CD14-positive monocyte (primary cell): Measurements from ENCODE around the gene TUBA1A. TPM values are rescaled to one million over a fixed set of nuclear protein-coding genes. Genes with fewer than 3 reads are reported as not detected.

Source experiments
- DNase-seq, 3 donors: peaks; one replicate each; pipeline ENCODE4 v3.0.0-alpha.2; 2011 to 2022
- H2AFZ ChIP-seq: 2 replicates; pipeline ENCODE4 v1.6.0; 2012; ENCODE audit warnings: mild to moderate bottlenecking, low read depth, low read length, inconsistent platforms; ENCODE audit not compliant: insufficient read depth, poor library complexity, severe bottlenecking
- H3K27ac ChIP-seq, 2 donors: 1 replicate in 1 of 2; 2 replicates in 1 of 2; pipeline ENCODE4 v1.5.1; 2012 to 2013; ENCODE audit warnings: low read length in 2 of 2, control low read depth in 1 of 2, inconsistent platforms in 1 of 2, low read depth in 1 of 2, mild to moderate bottlenecking in 1 of 2
- H3K27me3 ChIP-seq, 2 donors: one replicate each; pipeline versions ENCODE4 v1.6.0 to v1.6.1; 2011 to 2013; ENCODE audit warnings: low read length in 2 of 2; ENCODE audit not compliant: control insufficient read depth in 2 of 2, insufficient read depth in 2 of 2
- H3K36me3 ChIP-seq, 2 donors: replicated peaks in 1 of 2; 1 replicate in 1 of 2; 2 replicates in 1 of 2; pipeline versions ENCODE4 v1.5.1 to v1.6.1; 2012 to 2013; ENCODE audit warnings: low read length in 2 of 2, control low read depth in 1 of 2, inconsistent platforms in 1 of 2, mild to moderate bottlenecking in 1 of 2; ENCODE audit not compliant: insufficient read depth in 2 of 2, control insufficient read depth in 1 of 2
- H3K4me1 ChIP-seq, 2 donors: 1 replicate in 1 of 2; 2 replicates in 1 of 2; pipeline versions ENCODE4 v1.5.1 to v1.6.1; 2012 to 2013; ENCODE audit warnings: low read length in 2 of 2, control low read depth in 1 of 2, inconsistent platforms in 1 of 2, mild to moderate bottlenecking in 1 of 2, moderate library complexity in 1 of 2; ENCODE audit not compliant: insufficient read depth in 2 of 2, control insufficient read depth in 1 of 2
- H3K4me2 ChIP-seq: replicated peaks from 2 replicates; pipeline ENCODE3; 2012; ENCODE audit warnings: low read length, moderate library complexity, mild to moderate bottlenecking; ENCODE audit not compliant: poor library complexity, severe bottlenecking; ENCODE audit errors: extremely low read depth
- H3K4me3 ChIP-seq, 3 experiments: fragments of 200-600 bp in 1 of 3; sonication (generic) in 1 of 3; replicated peaks in 1 of 3; 1 replicate in 2 of 3; 2 replicates in 1 of 3; pipeline ENCODE4 v1.5.1; 2011 to 2013; ENCODE audit warnings: low read length in 3 of 3, mild to moderate bottlenecking in 3 of 3, control low read depth in 2 of 3, low read depth in 2 of 3, inconsistent platforms in 1 of 3, moderate library complexity in 1 of 3
- H3K79me2 ChIP-seq: 2 replicates; pipeline ENCODE4 v1.6.0; 2012; ENCODE audit warnings: mild to moderate bottlenecking, control low read depth, inconsistent platforms, low read length, moderate library complexity; ENCODE audit not compliant: insufficient read depth
- H3K9ac ChIP-seq: 2 replicates; pipeline ENCODE4 v1.6.0; 2017; ENCODE audit warnings: low read length, mild to moderate bottlenecking; ENCODE audit not compliant: insufficient read depth, poor library complexity, severe bottlenecking
- H3K9me3 ChIP-seq, 2 donors: replicated peaks in 1 of 2; 1 replicate in 1 of 2; 2 replicates in 1 of 2; pipeline versions ENCODE4 v1.5.1 to v1.6.1; 2012 to 2013; ENCODE audit warnings: low read length in 2 of 2, control low read depth in 1 of 2; ENCODE audit not compliant: control insufficient read depth in 1 of 2, insufficient read depth in 1 of 2
- H4K20me1 ChIP-seq: 2 replicates; pipeline ENCODE4 v1.6.0; 2012; ENCODE audit warnings: mild to moderate bottlenecking, low read length, control low read depth, moderate library complexity; ENCODE audit not compliant: insufficient read depth
- H3K27ac Mint-ChIP-seq, 7 donors: one replicate each; pipeline ENCODE4 v1.8.0; 2020; ENCODE audit warnings: mild to moderate bottlenecking in 7 of 7, mixed read lengths in 7 of 7, moderate library complexity in 6 of 7, inconsistent platforms in 2 of 7
- H3K27me3 Mint-ChIP-seq, 3 donors: one replicate each; pipeline ENCODE4 v1.8.0; 2021 to 2022; ENCODE audit warnings: low read depth in 3 of 3, mild to moderate bottlenecking in 3 of 3, mixed read lengths in 3 of 3, moderate library complexity in 3 of 3, inconsistent platforms in 1 of 3
- H3K36me3 Mint-ChIP-seq, 2 donors: one replicate each; pipeline ENCODE4 v1.8.0; 2020; ENCODE audit warnings: mixed read lengths in 2 of 2, inconsistent platforms in 1 of 2, mild to moderate bottlenecking in 1 of 2
- H3K4me1 Mint-ChIP-seq: one replicate; pipeline ENCODE4 v1.8.0; 2020; ENCODE audit warnings: mild to moderate bottlenecking, mixed read lengths
- H3K4me3 Mint-ChIP-seq, 2 donors: one replicate each; pipeline ENCODE4 v1.8.0; 2020; ENCODE audit warnings: mild to moderate bottlenecking in 2 of 2, mixed read lengths in 2 of 2, moderate library complexity in 1 of 2
- H3K9me3 Mint-ChIP-seq, 7 donors: one replicate each; pipeline ENCODE4 v1.8.0; 2020 to 2022; ENCODE audit warnings: mixed read lengths in 7 of 7, mild to moderate bottlenecking in 6 of 7, moderate library complexity in 6 of 7, inconsistent platforms in 2 of 7
- WGBS: methylation state at CpG from one replicate; pipeline ENCODE4 v1.1.5; 2013; ENCODE audit warnings: missing lambda C conversion rate; ENCODE audit not compliant: insufficient coverage; 5-methylcytosine and 5-hydroxymethylcytosine counted together
- intact Hi-C, 2 donors: fragments of 100-400 bp; cut with micrococcal nuclease; formaldehyde crosslinking; loops; one replicate each; pipeline versions ENCODE4 v1.15.0 to v1.15.1; 2023
- polyA plus RNA-seq, 3 donors: library from polyadenylated mRNA; depleted of rRNA in 1 of 3; unstranded in 2 of 3; stranded (reverse) in 1 of 3; fragments of 300-500 nt in 2 of 3; fragments of >200 nt in 1 of 3; fragmentation: Illumina TruSeq in 2 of 3; gene quantifications; 1 replicate in 2 of 3; 2 replicates in 1 of 3; pipeline ENCODE4 v1.2.3, GENCODE V29; 2012 to 2021
- TF ChIP-seq, protein P1 (sequence below): fragments of 200-600 bp; IDR thresholded peaks from one replicate; pipeline ENCODE4 v1.8.0; 2022; ENCODE audit warnings: antibody characterized with exemption, mild to moderate bottlenecking

TUBA1A gene
- polyA plus RNA-seq, 3 donors: 859 to 1,779 (median 946) TPM

DNA sequence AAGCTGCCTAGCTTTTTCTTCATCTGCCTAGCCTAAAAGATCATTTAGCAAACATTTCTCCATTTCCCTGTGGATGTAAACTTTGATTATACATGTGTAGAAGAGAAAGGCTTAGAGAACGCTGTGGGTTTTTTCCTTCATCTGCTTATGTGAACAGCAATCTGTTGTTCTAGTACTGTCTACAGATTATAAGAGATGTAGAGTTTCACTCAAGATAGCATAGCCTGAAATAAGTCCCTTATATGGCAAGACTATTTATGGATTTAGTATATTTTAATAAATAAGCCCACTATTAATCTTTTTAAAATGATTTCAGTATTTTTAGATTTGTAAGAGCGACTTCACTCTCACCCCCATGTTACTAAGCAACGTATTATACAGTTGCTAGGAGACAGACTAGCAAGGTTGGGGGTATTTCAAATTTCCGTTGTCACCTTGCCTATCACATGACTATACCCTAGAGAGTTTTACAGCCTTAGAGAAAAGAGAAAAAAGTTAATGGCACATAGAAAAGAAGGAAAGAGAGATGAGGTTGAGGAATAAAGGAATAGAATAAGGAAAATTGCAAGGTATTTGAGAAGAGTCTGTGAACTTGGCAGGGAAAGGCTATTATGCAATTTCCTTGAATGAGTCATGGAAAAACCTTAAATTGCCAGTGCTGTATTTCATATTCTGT, 12.2 kb upstream of the TUBA1A start:
- peak overlapping the region; percentile 69 to 89 (median 87) for H3K27ac Mint-ChIP-seq
- H3K9me3 Mint-ChIP-seq: no peaks in the 10 kb centered on the region
- intact Hi-C loops: no loop called here
- H3K4me3 Mint-ChIP-seq: peak overlapping the region in 1 of 2 donors; percentile 79
- Histone ChIP-seq H3K9ac (no peak overlapping the region), H3K36me3 (no peaks in the 10 kb centered on the region), H3K79me2 (no peaks in the 10 kb centered on the region), H3K4me2 (peak overlapping the region; percentile 62), H3K4me1 (peaks cover 35 to 37% of the 10 kb centered on the region in 2 donors), H3K4me3 (peak overlapping the region in 1 of 3 experiments; percentile 45), H2AFZ (no peak overlapping the region), H3K9me3 (no peaks in the 10 kb centered on the region), H3K27me3 (no peaks in the 10 kb centered on the region), H3K27ac (peak overlapping the region in 1 of 2 donors; percentile 78), H4K20me1 (no peaks in the 10 kb centered on the region)
- H3K36me3 Mint-ChIP-seq: peaks cover 5 to 7% of the 10 kb centered on the region in 2 donors
- WGBS: no CpG with 5 or more reads among the region's 4 CpGs
- H3K4me1 Mint-ChIP-seq: peaks cover 26% of the 10 kb centered on the region
- DNase-seq: peak; percentile 56 to 80 (median 80)
- TF ChIP-seq, protein P1, sequence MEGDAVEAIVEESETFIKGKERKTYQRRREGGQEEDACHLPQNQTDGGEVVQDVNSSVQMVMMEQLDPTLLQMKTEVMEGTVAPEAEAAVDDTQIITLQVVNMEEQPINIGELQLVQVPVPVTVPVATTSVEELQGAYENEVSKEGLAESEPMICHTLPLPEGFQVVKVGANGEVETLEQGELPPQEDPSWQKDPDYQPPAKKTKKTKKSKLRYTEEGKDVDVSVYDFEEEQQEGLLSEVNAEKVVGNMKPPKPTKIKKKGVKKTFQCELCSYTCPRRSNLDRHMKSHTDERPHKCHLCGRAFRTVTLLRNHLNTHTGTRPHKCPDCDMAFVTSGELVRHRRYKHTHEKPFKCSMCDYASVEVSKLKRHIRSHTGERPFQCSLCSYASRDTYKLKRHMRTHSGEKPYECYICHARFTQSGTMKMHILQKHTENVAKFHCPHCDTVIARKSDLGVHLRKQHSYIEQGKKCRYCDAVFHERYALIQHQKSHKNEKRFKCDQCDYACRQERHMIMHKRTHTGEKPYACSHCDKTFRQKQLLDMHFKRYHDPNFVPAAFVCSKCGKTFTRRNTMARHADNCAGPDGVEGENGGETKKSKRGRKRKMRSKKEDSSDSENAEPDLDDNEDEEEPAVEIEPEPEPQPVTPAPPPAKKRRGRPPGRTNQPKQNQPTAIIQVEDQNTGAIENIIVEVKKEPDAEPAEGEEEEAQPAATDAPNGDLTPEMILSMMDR: no peak
- no peaks in the 10 kb centered on the region for H3K27me3 Mint-ChIP-seq

DNA sequence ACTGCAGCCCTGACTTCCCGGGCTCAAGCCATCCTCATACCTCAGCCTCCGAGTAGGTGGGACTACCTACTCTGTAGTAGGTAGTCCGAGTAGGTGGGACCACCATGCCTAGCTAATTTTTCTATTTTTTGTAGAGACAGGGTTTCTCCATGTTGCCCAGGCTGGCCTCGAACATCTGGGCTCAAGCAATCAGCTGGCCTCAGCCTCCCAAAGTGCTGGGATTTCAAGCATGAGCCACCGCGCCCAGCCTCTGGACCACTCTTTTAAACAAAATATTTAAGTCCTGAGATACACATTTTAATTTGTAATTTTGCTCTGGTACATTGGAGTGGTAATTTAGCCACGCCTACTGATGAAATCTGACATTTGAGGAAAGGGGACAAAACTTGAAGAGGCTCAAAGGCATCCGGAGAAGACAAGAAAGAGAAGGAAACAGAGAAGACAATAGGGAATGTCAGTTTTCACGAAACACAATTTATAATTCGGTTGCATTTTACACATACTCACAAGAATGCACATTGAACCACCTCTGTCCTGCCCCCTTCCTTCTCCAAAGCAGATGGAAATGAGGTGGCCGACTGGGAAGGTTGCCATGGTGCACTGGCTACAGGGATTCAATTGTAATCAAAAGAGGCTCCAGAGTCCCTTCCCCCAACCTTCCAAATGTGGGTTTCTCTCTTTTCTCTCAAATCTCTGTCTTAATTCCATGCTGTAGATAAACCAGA, 9.7 kb upstream of the TUBA1A start:
- Histone ChIP-seq H3K9ac (no peak overlapping the region), H3K27me3 (no peaks in the 10 kb centered on the region), H3K4me1 (peaks cover 47 to 50% of the 10 kb centered on the region in 2 donors), H3K4me3 (no peak overlapping the region), H3K79me2 (no peaks in the 10 kb centered on the region), H2AFZ (no peak overlapping the region), H3K36me3 (no peaks in the 10 kb centered on the region), H3K4me2 (no peak overlapping the region), H4K20me1 (no peaks in the 10 kb centered on the region), H3K27ac (no peak overlapping the region), H3K9me3 (no peaks in the 10 kb centered on the region)
- no peaks in the 10 kb centered on the region for H3K27me3 Mint-ChIP-seq
- H3K9me3 Mint-ChIP-seq: no peaks in the 10 kb centered on the region
- intact Hi-C loops: no loop called here
- H3K27ac Mint-ChIP-seq: peak overlapping the region in 2 of 7 donors; percentile 12 to 18
- H3K4me3 Mint-ChIP-seq: no peak overlapping the region
- DNase-seq: no peak
- WGBS: 96% methylated on average over 4 of the region's 11 CpGs
- TF ChIP-seq, protein P1: no peak
- peaks cover 38% of the 10 kb centered on the region for H3K4me1 Mint-ChIP-seq
- H3K36me3 Mint-ChIP-seq: peaks cover 7 to 11% of the 10 kb centered on the region in 2 donors
